HL-60 (cell line): ENCODE data around the gene DUSP2.

Experiments used
- GABPA ChIP-seq: IDR thresholded peaks from 2 replicates; pipeline ENCODE4 v1.6.1; 2012; ENCODE audit warnings: low read depth
- POLR2AphosphoS5 ChIP-seq: IDR thresholded peaks from 2 replicates; pipeline ENCODE4 v1.6.1; 2012; ENCODE audit warnings: low read depth
- SPI1 ChIP-seq: IDR thresholded peaks from 2 replicates; pipeline ENCODE4 v1.6.1; 2012; ENCODE audit warnings: low read depth, mild to moderate bottlenecking, borderline replicate concordance
- TF ChIP-seq, protein P1 (sequence below): IDR thresholded peaks from 2 replicates; pipeline ENCODE4 v1.6.1; 2012; ENCODE audit warnings: low read depth; ENCODE audit not compliant: insufficient replicate concordance
- TF ChIP-seq, protein P2 (sequence below): IDR thresholded peaks from one replicate; pipeline ENCODE4 v1.5.1; 2011; ENCODE audit warnings: low read length, control low read depth, inconsistent platforms; ENCODE audit not compliant: insufficient read depth

DNA sequence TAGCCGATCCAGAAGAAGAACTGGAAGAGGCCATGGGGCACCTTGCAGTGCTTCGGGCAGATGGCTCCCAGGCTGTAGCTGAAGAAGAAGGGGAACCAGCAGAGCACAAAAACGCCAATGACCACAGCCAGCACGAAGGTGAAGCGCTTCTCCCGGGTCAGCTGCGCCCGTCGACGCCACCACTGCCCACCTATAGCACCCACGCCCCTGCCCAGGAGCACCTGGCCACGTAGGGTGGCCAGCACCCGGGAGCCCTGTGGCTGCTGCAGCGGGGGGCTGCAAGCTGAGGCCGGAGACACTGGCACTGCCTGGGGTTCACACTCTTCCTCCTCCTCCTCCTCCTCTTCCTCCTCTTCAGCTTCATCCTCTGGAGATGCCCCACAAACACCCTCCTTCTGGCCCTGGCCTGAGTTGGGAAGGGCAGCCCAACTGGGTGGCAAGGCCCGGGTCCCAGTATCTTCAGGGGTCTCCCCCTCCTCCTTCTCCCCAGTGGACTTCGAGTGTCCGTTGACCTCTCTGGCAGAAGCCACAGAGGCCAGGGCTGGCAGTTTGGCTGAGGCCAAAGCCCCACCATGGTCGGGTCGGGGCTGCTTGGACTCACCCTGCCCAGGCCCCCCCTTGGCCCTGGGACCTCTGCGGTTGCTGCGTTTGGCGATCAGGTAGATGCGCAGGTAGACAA, 30.2 kb downstream of the DUSP2 start:
- TF ChIP-seq, protein P1, sequence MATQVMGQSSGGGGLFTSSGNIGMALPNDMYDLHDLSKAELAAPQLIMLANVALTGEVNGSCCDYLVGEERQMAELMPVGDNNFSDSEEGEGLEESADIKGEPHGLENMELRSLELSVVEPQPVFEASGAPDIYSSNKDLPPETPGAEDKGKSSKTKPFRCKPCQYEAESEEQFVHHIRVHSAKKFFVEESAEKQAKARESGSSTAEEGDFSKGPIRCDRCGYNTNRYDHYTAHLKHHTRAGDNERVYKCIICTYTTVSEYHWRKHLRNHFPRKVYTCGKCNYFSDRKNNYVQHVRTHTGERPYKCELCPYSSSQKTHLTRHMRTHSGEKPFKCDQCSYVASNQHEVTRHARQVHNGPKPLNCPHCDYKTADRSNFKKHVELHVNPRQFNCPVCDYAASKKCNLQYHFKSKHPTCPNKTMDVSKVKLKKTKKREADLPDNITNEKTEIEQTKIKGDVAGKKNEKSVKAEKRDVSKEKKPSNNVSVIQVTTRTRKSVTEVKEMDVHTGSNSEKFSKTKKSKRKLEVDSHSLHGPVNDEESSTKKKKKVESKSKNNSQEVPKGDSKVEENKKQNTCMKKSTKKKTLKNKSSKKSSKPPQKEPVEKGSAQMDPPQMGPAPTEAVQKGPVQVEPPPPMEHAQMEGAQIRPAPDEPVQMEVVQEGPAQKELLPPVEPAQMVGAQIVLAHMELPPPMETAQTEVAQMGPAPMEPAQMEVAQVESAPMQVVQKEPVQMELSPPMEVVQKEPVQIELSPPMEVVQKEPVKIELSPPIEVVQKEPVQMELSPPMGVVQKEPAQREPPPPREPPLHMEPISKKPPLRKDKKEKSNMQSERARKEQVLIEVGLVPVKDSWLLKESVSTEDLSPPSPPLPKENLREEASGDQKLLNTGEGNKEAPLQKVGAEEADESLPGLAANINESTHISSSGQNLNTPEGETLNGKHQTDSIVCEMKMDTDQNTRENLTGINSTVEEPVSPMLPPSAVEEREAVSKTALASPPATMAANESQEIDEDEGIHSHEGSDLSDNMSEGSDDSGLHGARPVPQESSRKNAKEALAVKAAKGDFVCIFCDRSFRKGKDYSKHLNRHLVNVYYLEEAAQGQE = no peak
- TF ChIP-seq, protein P2, sequence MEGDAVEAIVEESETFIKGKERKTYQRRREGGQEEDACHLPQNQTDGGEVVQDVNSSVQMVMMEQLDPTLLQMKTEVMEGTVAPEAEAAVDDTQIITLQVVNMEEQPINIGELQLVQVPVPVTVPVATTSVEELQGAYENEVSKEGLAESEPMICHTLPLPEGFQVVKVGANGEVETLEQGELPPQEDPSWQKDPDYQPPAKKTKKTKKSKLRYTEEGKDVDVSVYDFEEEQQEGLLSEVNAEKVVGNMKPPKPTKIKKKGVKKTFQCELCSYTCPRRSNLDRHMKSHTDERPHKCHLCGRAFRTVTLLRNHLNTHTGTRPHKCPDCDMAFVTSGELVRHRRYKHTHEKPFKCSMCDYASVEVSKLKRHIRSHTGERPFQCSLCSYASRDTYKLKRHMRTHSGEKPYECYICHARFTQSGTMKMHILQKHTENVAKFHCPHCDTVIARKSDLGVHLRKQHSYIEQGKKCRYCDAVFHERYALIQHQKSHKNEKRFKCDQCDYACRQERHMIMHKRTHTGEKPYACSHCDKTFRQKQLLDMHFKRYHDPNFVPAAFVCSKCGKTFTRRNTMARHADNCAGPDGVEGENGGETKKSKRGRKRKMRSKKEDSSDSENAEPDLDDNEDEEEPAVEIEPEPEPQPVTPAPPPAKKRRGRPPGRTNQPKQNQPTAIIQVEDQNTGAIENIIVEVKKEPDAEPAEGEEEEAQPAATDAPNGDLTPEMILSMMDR = no peak
- TF ChIP-seq POLR2AphosphoS5 = no peak
- TF ChIP-seq SPI1 = no peak
- TF ChIP-seq GABPA = no peak
